Smooth muscle cell of the brain vasculature (primary cell): ENCODE measurements around the gene EHMT1.

Source experiments
- DNase-seq: peaks from one replicate; pipeline ENCODE4 v3.0.0-alpha.2; 2012; ENCODE audit warnings: low read depth, low spot score

Gene EHMT1

DNA sequence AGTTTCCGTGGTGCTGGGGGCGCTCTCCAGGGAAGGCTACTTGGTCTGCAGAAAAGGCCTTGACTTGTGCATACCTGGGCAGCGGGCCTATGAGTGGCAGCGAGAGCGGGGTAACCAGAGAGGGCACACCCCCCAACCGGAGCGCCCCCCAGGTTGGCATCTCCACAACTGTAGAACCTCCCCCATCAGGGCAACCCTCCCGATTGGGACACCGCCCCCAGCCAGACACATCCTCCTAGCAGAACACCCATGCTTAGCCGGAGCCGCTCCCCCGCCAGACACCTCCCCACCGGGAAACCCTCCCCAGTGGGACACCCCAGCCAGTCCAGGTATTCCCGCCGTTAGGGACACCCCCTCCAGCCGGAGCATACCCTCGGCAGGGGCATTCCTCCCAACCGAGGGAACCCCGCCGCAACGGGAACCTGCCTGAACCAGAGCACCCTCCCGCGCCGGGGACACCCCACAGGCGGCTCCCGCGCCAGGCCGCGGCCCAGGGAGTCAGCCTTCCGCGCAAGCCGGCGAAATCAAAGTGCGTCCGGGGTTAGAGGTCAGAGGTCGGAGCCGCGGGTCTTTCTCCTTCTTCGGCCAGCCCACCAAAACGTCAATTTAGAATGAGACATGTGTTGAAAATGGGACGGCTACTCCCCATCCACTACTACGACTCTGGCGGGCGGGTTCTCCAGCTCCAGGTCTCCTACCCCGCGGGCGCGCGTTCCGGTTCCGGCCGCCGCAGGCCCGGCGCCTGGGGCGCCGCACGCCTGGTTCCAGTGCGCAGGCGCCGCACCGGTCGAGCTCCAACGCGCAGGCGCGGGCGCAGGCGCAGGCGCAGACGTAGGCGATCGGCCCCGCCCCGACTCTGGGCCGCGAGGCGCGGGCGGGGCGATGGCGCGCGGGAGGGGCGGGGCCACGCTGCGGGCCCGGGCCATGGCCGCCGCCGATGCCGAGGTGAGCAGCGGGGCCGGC, at the start of gene EHMT1:
EHMT1 (plus strand) TSS at position 901 of the 963 bp plus-strand sequence; CDS start at position 925, 24 bp downstream.
- DNase-seq = peak; percentile 55

DNA sequence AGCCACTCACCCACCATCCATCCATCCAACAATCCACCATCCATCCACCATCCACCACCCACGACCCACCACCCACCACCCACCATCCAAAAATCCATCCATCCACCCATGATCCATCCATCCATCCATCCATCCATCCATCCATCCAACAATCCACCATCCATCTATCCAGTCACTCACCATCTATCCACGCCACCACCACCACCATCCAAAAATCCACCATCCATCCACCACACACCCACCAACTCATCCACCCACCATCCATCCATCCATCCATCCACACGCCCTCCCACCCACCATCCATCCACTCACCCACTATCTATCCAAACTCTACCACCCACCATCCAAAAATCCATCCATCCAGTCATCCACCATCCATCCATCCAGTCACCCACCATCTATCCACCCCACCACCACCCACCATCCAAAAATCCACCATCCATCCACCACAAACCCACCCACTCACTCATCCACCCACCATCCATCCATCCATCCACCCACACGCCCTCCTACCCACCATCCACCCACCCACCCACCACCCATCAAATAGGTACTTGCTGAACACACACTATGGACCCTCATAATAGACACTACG, 49.1 kb upstream of the EHMT1 start:
- no peak for DNase-seq

DNA sequence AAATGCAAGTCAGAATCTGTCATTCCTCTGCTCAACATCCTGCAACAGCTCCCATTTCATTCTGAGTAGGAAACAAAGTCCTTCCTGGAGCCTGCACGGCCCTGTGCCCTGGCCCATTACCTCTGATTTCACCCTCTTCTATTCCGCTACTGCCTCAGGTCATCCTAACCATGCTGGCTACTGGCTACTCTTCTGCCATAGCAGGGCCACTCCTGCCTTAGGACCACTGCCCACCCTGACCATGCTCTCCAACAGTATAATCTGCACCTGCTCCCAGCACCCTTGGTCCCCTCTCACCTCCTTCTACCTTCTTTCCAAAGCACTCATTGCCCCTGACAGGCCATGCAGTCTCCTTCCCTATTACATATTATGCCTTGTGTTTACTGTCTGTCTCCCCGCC, 48.2 kb upstream of the EHMT1 start:
- no peak for DNase-seq

DNA sequence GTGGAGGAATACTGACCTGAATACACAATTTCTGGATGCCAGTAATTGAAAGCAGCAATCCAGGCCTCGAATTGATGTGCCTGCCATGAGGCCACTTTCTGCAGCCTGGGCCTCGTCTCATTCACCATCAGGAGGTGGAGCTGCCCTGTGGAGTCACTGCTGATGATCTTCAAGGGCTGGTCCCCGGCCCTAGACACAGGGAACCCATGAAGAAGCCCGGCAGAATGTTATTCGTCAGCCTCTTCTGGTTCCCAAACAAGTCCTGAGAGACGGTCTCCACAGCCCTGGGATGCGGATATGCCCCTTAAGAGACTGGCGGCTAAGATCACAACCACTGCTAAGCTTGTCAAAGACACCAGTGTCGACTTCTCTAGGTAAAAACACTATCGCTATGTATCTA, 44.6 kb upstream of the EHMT1 start:
- DNase-seq = no peak

DNA sequence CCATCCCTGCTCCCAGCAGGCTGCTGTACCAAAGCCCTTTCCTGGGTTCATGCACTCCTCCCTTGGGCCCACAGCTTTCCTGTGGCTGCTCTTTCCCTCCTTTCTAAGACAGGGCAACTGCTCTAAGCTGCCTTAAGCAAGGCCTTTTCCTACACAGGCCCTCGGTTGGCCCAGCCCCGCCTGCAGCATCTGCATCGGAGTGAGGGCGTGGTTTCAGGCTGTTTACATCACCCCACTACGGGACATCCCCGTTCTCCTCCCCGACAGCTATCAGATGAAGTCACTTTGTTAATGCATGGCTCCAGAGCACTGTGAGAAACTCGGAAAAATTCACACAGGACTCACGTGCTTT, 43.5 kb upstream of the EHMT1 start:
- no peak for DNase-seq

DNA sequence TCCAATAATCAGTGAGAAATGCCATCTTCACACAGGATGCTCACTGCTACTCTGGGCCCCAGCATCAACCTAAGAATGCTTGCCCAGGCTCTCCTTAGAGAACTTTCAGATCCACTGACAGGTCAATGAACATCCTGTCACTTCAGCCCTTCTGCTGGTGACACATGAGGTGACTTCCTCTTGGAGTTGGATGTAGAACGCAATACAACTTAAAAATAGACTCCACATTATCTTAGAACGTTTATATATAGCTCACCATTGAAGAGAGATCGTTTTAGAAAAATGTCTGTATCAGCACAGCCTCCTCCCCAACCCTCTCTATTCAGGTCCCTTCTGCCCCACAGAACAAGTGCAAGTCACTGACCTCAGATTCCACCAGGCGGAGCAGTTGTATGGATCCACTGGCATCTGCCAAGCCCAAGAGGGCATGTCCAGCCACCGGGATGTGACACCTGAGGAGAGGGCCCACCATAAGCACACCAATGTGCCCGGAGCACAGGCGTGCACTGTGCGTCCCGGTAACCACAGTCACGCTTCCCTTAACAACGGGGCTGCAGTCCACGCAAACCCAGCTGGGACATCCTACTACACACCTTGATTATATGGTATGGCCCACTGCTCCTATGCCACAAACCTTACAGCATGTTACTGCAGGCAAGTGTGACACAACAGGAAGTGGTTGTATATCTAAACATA, 42.9 kb upstream of the EHMT1 start:
- DNase-seq = no peak

DNA sequence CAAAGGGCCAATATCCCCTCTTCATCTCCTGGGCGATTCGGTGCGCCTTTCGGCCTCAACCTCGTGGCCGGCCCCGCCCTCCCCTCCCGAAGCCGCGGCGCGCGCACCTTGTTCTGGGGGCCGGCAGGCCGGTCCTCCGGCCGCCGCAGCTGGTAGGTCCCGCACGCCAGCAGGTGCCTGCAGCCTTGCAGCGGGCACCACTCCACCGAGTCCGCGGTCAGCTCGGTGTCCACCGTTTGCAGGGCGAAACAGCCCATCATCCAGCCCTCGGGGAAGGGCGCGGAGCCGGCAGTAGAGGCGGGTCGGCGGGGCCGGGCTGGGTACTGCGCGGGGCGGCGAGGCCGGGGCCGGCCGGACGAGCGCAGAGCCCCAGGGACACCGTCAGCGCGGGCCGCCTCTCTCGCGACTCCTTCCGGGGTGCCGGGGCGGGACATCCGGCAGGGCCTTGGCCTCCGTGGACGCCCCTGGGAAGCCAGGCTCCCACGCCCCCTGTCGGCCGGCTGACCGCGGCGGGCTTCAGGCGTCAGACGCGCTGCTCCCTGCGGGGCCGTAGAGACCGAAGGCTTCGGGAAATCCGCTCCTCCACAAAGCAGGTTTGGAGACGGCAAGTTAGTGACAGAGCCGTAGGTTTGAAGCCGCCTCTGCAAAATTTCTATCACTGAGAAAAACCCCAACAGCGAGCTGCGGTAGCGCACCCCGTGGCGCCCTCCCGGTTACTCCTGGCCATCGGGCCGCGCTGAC, 40.1 kb upstream of the EHMT1 start, which contains the start of gene DPH7:
DPH7 (minus strand) TSS at position 408 of the 741 bp plus-strand sequence; CDS start at position 260, 148 bp downstream.
- peak; percentile 70 for DNase-seq

DNA sequence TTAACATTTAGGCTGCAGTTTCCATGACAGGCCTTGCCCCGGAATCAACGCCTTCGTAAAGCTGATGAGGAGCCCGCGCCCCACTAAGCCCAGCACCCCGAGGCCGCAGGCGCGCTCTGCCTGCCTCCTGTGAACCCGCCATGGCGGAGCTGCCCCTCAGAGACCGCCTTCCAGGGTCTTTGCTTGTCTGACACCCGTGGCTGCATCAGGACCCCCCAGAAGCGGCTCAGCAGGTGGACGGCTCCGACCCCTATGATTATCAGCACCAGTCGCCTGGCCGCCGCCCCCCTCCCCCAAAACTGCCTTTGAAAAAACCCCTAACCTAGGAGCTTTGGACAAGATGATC, 39.6 kb upstream of the EHMT1 start:
- no peak for DNase-seq

DNA sequence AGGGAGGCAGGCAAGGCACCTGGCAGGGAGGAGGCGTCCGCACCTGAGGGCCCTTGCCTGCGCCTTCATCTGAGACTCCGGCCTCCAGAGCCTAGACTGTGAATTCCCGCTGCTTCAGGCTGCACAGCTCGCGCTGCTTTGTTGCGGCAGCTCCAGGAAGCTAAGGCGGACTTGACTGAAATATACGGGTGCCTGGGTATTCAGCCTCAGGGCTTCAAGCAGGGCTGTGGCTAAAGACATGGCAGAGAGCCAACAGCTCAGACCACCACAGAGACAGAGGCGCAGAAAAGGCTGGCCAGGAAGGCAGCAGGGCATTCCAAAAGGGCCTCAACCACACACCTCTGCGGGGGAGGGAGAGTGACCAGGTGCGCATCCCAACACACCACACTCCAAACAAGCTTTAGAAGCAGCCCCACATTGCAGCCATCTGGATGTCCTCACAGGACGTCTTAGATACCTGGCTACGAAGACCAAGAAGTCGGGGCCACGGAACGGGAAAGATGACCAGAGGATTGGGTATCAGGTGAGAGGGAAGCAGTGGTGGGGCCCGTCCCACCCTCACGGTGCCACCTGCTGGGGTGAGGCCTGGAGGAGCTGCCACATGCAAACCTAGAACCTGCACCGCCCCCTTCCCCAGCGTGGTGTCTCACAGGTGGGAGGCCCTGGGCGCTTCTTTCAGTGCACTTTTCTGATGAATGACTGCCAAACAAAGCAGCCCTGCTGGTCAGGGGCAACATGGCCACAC, 38.4 kb upstream of the EHMT1 start:
- DNase-seq = no peak

DNA sequence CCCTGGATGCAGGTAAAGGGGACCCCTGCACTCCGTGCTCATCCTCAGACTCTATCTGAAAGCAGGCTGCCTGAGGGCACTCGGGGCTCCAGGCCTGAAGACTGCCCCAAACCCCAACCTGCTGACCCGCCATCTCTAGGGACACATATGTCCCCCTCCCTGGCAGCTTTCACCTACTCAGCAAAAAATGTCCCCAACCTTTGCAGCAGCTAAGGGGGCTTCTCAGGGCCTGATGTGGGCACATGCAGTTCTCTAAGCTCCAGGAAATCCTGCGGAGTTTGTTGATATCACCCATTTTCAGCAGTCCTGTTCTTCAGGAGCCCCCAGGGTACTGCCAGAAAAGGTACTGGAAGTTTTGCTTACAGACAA, 37.9 kb upstream of the EHMT1 start:
- DNase-seq = no peak

DNA sequence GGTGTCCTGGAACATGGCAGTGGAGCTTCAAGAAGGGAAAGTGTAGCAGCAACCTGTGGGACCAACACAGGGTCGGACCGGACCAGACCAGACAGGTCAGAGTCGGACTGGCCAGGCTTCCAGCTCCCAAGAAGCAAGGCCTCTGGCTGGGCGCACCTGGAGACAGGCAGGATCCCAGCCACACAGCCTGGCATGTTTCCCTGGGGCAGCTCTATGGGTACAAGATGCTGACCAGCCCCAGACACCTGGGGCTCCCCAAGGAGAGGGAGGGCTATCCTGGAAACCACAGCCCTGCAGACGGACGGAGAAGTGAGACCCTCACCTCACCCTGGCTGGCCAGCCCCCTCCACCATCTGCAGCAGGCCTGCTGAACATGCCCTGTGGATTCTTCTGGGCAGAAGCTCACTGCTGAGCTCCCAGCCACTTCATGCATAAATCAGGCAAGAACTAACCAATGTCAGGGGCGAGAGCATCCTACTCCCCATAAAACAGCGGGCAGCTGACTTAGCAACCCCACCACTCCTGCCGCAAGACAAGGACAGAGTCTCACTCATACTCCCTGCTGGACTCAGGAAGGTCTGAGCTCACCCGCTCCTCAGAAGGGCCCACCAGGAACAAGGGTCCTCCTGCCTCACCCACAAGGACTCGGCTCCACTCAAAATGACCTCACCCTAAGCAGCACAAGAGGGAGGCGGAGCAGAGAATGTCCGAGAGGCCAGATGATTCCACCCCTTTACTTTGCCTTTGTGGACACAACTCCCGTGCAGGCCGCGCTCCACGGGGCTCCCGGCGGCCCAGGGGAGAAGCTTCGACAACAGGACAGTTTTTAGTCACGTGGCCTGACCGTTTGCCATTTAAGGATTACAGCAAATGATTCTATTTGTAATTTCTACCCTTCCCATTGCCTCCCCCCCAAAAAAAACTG, 37.2 kb upstream of the EHMT1 start:
- DNase-seq = no peak

DNA sequence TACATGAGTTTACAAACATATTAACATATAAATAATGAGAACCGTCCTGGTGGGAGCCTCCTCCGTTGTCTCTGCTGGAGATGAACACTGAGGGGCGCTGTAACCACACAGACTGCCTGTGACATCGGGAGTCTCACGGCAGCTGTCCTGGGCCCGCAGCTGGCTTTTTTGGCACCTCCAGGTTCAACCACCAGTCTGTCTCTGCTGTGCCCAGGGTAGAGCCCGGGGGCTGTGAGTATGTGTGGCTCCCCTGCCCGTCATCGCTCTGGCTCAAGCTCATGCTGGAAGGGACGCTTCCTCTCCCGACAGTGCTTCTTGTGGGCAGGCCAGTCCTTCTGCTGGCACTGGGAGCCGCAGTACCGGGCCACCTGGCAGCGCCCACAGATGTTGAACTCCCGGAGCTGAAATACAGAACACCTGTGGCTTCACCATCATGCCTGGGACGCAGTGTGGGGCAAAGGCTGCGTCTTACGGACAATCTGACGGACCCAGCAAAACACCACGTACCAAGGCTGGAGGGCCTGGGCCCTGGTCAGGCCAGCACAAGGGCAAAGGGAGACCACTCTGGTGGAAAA, 36.4 kb upstream of the EHMT1 start:
- DNase-seq = no peak

DNA sequence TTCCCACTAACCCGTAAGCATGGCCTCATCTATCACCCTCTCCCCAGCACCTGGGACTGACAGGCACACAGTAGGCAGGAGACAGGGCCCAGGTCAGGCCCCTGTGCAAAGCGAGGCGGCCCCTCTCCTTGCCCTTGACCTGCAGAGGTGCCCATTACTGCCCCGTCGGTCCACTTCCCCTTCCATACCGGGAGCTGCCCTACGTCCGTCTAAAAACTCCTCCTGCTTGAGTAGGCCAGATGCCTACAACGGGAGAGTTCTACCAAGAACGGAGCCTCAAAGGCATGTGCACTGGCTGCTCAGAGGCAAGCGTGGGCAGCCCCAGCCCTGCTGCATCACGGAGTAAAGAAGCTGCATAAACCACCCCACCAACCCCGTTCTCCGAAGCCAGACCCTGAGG, 35.5 kb upstream of the EHMT1 start:
- DNase-seq = no peak

DNA sequence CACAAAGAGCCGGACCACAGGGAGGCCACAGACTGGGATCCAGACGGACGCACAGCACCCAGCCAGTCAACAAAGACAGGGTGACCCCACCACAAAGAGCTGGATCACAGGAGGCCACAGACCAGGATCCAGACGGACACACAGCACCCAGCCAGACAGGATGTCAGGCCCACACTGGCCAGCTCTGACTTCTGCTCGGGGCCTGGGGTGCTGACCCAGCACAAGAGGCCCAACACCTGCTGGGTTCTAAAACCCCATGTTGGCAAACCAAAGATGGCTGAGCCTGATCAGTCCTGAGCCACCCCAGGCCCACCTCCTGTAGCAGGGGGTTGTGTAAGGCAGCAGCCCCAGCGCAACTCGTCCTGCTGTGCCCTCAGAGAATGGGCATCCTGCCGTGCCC, 34.8 kb upstream of the EHMT1 start:
- no peak for DNase-seq

DNA sequence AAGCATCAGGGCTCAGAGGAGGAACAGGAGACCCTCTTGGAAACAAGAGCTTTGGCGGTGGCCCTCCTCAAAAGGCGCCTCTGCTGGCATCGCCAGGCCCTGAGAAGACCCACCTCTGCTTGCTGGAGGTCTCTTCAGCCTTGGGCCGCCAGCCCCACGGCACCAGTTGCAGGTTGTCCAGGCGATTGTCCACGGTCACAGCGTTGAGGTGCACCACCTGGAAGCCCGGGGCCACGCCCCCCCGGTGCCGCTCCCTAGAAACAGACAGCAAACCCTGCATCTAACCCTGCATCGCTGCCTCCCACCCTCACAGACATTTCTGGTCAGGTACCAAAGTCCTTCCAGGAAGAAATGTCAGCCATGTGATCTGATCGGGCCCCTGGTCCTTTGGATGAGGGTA, 32.0 kb upstream of the EHMT1 start:
- DNase-seq = no peak

DNA sequence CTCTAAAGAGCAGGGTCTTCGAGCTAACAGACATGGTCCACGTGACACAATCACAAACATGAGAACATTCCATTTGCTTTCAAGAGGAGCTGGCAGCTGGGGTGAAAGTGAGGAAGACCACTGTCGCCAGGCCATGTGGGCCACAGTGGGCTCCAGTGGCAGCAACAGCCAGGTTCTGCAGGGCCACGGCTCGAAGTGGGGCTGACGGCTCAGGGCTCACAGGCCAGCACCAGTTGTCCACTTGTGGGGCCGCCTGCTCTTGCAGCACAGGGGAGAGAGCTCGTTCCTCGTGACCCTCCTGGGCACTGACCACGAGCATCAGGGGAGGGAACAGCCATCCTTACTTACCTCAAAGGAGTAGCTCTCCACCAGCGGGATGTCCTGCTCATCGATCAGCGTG, 30.5 kb upstream of the EHMT1 start:
- no peak for DNase-seq

DNA sequence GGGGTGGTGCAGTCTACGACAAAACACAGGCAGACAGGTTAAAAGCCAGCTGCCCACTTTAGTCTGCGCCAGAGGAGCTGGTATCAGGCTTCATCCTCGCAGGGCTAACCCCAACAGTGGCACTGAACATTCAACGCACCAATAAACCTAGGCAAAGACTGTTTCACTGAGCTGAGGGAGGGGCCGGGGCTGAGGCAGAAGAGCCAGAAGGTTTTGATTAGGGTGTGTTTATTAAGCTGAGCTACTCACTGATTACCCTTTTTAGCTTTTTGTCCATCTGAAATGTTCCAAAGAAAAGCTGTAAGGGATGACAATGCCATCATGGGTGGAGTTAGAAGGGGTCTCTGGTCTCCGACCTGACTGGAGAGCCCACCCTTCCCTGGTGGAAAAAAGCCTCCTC, 29.9 kb upstream of the EHMT1 start:
- DNase-seq = no peak

DNA sequence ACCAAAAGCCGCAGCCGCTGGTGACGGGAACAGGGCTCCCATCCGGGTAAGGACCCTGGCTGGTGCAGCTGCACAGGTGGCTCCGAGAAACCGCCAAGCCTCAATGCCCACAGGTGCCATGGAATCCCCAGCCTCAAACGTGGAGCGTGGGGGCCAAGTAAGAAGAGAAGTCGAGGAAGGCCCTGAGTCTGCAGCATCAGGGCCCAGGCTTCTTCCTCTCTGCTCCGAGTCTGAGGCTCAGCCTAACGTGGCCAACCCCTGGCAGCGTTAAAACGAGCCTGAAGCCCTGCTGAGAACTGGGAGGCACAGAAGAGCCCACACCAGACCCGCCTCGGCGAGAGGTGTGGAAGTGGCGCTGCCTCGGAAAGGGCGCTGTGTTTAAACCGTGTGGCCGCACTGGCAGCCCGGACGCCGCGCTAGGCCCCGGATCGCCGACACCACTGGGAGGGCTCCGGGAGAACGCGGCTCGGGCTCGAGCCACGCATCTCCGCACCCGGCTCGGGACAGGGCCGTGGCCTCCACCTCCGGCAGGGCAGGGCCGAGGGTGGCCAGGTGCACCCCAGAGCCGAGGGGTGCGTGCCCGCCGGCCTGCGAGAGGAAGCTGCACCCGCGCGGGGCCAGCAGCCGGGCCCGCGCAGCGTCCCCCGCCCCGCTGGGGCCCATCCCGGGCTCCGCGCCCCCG, 29.2 kb upstream of the EHMT1 start:
- no peak for DNase-seq

DNA sequence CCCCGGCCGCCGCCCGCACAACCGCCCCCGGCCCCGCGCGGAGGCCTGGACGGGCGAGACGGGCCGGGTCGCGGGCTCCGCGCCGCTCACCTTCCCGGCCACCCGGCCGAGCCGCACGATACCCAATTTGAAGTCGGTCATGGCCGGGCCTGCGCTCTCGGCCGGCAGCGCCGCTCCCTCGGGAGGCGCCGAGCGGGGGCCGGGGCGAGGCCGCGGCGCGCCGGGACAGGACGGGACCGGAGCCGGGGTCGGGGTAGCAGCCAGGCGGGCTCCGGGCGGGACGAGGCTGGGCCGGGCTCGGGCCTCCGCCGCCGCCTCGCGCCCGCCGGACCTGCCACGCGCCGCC, 28.7 kb upstream of the EHMT1 start:
- DNase-seq = no peak
